Gastrocnemius medialis (tissue), 4 donors: ENCODE measurements around the gene SERPINB6.

Experiments used
- POLR2A ChIP-seq, 2 donors: fragments of 450-650 bp; IDR thresholded peaks; one replicate each; pipeline ENCODE4 v1.6.1; 2017; ENCODE audit warnings: antibody characterized with exemption in 2 of 2, mild to moderate bottlenecking in 2 of 2, moderate library complexity in 2 of 2
- TF ChIP-seq, protein P1 (sequence below), 5 experiments: fragments of 450-650 bp in 3 of 5; fragments of 200-600 bp in 2 of 5; sonication (generic) in 2 of 5; IDR thresholded peaks in 4 of 5; conservative IDR thresholded peaks in 1 of 5; 1 replicate in 4 of 5; 2 replicates in 1 of 5; pipeline ENCODE4 v1.5.1; 2016 to 2019; ENCODE audit warnings: antibody characterized with exemption in 5 of 5, mild to moderate bottlenecking in 3 of 5, moderate library complexity in 3 of 5

DNA sequence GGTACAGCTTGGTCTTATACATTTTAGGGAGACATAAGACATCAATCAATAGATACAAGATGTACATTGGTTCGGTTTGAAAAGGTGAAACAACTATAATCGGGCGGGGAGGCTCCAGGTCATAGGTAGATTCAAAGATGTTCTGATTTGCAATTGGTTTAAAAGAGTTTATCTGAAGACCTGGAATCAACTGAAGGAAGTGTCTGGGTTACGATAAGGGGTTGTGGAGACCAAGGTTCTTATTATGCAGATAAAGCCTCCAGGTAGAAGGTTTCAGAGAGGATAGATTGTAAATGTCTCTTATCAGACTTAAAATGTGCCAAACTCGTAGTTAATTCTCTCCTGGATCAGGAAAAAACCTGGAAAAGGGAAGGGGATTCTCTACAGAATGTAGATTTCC is 5.9 kb upstream of the SERPINB6 start:
- TF ChIP-seq, protein P1, sequence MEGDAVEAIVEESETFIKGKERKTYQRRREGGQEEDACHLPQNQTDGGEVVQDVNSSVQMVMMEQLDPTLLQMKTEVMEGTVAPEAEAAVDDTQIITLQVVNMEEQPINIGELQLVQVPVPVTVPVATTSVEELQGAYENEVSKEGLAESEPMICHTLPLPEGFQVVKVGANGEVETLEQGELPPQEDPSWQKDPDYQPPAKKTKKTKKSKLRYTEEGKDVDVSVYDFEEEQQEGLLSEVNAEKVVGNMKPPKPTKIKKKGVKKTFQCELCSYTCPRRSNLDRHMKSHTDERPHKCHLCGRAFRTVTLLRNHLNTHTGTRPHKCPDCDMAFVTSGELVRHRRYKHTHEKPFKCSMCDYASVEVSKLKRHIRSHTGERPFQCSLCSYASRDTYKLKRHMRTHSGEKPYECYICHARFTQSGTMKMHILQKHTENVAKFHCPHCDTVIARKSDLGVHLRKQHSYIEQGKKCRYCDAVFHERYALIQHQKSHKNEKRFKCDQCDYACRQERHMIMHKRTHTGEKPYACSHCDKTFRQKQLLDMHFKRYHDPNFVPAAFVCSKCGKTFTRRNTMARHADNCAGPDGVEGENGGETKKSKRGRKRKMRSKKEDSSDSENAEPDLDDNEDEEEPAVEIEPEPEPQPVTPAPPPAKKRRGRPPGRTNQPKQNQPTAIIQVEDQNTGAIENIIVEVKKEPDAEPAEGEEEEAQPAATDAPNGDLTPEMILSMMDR (IDR thresholded peaks at IDR 0.05 in 4 of 5, conservative IDR thresholded peaks at IDR 0.05 in 1 of 5), result no peak
- no peak for TF ChIP-seq POLR2A (IDR thresholded peaks at IDR 0.05)
